ENCODE measurements around the gene CPLANE2.
"Not testable (repeated sequence)": the region's sequence is repeated elsewhere in the genome, so short reads cannot be mapped to it uniquely, and the experiment has no call there.

Gene CPLANE2, protein sequence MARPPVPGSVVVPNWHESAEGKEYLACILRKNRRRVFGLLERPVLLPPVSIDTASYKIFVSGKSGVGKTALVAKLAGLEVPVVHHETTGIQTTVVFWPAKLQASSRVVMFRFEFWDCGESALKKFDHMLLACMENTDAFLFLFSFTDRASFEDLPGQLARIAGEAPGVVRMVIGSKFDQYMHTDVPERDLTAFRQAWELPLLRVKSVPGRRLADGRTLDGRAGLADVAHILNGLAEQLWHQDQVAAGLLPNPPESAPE

DNA sequence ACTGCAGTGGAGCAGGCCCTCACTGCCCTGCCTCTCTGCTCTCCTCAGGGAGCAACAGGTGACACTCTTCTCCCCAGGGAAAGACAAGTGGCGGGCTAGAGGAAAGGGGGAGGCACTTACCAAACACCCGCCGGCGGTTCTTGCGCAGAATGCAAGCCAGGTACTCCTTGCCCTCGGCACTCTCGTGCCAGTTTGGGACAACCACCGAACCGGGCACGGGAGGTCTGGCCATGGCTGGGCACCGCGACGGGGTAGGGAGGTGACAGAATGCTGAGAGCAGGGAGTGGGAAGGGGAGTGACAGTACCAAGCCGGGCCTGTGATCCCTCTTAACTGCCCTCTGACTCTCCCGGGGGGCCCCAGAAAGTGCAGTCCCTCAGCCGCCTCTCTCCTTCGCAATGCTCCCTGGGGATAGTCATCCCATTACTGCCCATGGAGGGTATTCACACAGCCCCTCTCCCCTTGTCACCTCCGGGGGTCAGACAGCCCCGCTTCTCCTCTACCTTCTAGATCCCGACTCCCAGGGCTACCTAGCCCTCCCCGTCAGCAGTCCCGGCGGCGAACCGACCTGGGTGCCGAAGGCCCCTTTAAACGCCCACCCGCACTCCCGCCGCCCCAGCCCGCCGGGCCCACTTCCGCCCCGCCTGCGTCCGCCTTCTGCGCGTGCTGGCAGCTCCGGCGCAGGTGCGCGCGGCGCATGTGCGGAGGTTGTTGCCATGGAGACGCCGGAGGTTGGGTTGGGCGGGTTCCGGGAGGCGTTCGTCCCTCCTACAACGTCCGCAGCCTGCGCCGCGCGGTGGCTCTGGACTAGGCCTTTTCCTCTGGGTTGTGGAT is at the start of gene CPLANE2:
TSS of gene CPLANE2 (minus strand) at position 673 of the 832 bp plus-strand sequence. CDS start at position 232, 441 bp downstream.
- DNase-seq (ENCODE audit: low read depth in 2 of 2), result peak; percentile 94 to 96

DNA sequence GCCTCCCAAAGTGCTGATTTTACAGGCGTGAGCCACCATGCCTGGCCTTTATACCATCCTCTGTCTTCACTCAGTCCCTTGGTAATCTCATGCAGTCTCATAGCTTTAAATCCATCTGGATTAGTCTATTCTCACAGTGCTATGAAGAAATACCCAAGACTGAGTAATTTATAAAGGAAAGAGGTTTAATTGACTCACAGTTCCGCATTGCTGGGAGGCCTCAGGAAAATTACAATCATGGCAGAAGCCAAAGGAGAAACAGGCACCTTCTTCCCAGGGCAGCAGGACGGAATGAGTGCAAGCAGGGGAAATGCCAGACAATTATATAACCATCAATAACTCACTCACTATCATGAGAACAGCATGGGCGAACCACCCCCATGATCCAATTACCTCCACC is 49.1 kb upstream of the CPLANE2 start:
- DNase-seq (ENCODE audit: low read depth in 2 of 2), result no peak

DNA sequence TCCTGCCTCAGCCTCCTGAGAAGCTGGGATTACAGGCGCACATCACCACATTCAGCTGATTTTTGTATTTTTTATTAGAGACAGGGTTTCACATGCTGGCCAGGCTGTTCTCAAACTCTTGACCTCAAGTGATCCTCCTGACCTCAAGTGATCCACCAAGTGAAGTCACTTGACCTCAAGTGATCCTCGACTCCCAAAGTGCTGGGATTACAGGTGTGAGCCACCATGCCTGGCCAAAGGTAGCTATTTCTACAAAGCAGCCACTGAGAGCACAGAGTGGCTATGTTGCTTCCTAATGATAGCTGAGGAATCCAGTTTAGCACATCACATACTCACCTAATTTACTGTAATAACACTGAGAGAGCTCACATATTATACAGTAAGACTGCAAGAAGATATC is 44.8 kb upstream of the CPLANE2 start:
- no peak for DNase-seq (ENCODE audit: low read depth in 2 of 2)

DNA sequence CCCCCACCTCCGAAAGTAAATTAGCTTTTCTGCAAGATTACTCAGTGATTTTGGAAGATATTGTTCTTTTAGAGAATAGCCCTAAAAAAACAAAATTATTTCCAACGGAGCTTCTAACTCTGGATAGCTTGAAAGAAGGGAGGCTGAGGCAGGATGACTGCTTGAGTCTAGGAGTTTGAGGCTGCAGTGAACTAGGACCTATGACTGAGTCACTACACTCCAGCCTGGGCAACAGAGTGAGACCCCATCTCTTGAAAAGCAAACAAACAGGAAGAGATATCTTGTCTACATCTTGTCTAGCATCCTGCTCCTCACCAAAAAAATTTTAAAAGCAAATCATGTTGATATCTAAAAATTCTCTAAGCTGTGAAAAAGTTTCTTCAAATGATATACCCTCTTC is 42.2 kb upstream of the CPLANE2 start:
- DNase-seq (ENCODE audit: low read depth in 2 of 2), result no peak

DNA sequence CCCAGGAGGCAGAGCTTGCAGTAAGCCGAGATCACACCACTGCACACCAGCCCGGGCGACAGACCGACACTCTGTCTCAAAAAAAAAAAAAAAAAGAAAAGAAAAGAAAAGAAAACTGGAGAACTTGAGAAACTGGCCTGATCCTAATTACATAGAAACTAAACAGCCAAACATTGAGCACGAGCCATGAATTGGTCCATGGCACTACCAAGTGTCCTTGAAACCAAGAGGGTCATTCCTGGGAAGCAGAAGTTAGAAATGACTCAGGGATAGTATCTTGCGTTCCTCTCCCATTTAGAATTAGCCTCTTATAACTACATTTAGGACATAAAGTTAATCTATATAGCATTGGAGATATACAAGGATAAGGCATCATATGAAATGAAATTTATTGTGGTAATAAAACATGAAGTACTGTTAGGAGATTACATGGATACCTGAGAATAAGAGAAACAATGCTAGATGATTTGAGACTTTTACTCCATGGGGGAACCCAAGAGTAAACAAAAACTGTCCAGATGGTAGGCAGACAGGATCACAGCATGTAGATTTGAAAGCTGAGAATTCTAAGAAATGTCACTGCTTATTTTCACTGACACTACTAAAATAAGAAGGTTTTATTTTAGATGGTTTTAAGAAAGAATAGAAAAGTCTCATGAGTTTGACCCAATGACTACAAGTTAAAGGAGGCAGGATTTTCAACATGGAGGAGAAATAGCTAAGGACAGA is 39.5 kb upstream of the CPLANE2 start:
- DNase-seq (ENCODE audit: low read depth in 2 of 2), result no peak

DNA sequence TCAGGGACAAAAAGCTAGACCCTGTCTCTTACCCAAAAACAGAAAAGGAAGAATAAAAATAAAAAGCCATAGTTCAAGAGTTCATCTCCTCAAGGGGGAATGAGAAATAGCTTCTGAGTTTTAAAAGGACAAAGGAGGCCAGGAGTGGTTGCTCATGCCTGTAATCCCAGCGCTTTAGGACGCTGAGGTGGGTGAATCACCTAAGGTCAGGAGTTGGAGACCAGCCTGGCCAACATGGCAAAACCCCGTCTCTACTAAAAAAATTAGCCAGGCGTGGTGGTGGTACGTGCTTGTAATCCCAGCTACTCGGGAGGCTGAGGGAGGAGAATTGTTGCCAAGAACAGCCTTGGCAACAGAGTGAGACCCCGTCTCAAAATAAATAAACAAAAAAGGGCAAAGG is 38.6 kb upstream of the CPLANE2 start:
- DNase-seq (ENCODE audit: low read depth in 2 of 2), result no peak

DNA sequence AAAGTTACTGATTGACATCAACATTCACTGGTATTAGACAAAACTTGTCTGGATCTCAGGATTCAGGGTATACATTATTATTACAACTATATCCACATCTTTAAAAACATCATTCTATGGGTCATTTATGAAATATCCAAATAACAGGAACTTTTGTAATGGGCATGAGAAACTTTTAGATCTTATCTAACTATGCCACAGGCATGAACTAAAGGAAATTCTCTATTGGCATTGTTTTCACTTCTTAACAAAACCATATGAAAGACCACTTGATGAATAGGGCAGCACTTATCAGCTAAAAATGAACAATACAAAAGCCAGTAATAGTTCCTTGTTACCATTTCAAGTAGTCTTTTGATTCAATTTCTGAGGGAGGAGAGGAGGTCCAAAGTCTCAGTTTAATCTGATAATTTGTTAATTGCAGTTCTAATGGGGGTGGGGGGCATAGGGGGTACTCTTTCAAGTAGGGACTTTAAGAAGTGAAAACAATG is 30.8 kb upstream of the CPLANE2 start:
- DNase-seq (ENCODE audit: low read depth in 2 of 2), result no peak

DNA sequence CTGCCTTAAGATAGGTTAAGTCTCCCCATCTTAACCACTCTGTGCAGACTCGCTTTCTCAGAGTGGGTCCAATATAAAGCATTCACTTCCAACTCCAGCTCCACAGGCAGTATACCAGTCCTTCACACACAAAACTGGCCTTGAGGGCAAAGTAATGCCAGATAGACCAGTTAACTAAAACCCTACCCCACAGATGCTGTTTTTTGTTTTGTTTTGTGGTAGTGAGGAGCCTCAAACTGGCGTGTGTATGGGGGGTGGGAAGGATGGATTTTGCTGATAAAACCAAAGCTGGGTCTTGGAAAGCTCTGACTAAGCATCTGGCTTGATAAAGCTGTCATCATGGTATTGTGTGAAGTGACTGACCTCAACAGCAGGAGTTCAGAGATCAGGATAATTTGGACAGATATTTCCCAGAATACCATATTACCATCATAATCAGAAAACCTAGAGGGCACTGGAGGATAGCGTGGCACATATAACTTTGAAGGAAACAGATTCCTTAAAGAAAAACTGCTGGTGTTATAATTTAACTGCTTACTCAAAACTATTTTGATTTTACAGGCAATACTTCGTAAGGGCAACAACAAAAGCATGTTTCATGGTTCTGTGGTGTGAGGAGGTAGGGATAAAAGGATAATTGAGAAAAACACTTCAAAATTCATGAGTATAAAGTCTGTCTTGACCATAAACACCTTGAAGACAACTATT is 29.6 kb upstream of the CPLANE2 start:
- no peak for DNase-seq (ENCODE audit: low read depth in 2 of 2)

DNA sequence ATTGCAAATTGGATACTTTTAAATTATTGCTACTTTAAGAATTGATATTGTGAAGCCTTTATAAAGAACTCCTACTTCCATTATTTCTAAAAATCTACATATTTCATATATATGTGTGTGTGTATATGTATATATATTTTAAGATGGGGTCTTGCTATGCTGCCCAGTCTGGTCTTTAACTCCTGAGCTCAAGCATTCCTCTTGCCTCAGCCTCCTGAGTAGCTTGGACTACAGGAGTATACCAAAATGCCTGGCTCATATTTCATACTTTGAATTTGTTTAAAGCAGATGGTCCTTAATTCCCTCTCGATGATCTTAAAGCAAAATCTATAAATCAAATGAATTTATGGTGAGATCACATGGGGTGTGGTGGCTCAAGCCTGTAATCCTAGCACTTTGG is 25.1 kb upstream of the CPLANE2 start:
- no peak for DNase-seq (ENCODE audit: low read depth in 2 of 2)

DNA sequence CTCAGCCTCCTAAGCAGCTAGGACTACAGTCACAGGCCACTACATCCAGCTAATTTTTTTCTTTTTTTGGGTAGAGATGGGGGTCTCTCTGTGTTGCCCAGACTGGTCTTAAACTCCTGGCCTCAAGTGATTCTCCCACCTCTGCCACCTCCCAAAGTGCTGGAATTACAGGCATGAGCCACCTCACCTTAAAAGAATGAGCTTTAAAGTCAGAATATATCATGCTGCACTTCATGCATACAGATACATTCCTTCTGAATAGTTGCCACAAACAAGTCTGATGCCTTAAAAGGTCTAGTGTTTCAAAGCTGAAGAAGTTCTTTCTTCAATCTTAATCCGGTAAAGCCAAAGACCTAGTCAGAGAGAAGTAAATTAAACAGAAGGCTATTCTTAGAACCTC is 23.8 kb upstream of the CPLANE2 start:
- no peak for DNase-seq (ENCODE audit: low read depth in 2 of 2)

DNA sequence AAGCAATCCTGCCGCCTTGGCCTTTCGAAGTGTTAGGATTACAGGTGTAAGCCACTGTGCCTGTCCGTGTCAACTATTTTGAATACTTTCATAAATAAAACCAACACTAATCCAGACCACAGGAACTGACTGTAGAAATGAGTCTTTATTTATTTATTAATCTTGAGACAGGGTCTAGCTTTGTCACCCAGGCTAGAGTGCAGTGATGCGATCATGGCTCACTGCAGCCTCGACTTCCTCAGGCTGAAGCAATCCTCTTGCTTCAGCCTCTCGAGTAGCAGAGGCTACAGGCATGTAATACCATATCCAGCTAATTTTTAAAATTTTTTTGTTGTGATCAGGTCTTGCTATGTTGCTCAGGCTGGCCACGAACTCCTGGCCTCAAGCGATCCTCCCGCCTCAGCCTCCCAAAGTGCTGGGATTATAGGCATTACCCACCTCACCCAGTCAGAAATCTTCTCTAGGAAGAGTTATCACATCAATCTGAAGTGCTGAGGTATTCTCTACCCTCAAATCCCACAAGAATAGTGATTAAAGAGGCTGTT is 21.7 kb upstream of the CPLANE2 start:
- DNase-seq (ENCODE audit: low read depth in 2 of 2), result no peak

DNA sequence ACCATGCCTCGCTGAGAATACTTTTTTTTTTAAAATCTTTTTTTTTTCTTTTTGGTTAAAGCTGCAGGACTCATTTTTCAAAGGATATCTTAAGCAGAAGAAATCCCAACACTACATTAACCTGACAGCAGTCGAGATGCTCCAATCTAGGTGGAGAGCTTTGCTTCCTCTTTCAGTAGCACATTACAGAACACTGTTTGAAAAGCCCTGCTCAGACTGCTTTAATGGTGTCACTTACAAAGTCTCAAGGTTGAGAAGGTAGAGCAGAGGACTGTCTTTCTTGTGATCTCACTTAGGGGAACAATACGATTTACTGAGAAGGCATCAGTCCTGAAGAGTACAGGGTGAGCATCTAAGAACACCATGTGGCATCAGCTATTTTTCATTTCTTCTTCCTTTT is 21.0 kb upstream of the CPLANE2 start:
- DNase-seq (ENCODE audit: low read depth in 2 of 2), result no peak

DNA sequence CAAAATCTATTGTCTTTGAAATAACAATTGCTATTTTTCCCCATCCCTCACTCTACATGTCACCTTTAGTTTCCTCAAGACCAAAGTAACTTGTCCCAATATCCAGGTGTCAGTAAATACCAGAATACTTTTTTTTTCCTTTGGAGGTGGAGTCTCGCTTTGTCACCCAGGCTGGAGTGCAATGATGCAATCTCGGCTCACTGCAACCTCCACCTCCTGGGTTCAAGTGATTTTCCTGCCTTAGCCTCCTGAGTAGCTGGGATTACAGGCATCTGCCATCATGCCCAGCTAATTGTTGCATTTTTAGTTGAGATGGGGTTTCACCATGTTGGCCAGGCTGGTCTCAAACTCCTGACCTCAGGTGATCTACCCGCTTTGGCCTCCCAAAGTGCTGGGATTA is 20.6 kb upstream of the CPLANE2 start:
- not testable (repeated sequence) for DNase-seq (ENCODE audit: low read depth in 2 of 2)

DNA sequence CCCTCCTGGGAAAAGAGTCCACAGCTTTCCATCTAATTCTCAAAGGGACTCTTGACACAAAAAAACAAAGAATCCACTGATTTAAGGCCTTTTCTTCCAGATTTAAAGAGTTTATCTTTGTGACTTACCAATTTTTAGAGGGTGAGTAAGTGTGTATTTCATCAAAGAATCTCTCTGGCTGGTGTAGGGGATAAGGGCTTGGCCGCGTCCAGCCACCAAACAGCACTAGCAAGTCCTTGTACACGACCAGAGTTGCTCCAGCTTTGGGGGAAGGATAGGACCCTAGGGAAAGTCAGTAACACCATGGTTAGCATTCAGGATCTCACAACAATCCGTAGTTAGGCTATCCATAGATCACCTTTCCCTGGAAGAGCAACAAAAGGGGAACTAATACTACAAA is 19.5 kb upstream of the CPLANE2 start:
- DNase-seq (ENCODE audit: low read depth in 2 of 2), result no peak

DNA sequence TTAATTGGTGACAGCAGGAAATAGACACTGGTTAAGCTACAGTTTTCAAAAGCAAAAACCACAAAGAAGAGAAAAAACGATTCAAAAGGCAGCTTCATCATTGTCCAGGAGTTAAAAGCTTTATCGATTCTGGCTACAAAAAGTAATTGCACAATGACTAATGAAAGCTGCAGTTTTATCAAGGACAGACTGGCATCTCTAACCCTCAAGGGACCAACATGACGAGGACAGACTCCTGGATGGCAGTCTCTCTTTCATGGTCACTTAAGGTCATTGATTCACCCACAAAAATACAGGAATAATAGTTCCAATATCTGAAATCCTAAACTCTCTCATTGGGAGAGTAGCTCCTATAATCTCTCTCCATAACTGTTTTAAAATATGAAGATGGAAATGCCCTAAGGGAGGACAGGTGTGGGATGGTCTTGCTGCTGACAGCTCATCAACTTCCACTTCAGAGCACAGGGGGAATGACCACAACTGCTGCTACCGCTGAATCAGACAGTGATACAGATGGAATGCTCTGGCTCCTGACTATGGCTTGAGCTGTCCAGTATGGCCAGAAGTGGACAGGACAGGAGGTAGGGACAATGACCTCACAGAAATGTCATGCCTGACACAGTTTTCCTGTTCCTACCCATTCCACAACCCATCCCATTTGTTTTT is 17.4 kb upstream of the CPLANE2 start:
- DNase-seq (ENCODE audit: low read depth in 2 of 2), result no peak

DNA sequence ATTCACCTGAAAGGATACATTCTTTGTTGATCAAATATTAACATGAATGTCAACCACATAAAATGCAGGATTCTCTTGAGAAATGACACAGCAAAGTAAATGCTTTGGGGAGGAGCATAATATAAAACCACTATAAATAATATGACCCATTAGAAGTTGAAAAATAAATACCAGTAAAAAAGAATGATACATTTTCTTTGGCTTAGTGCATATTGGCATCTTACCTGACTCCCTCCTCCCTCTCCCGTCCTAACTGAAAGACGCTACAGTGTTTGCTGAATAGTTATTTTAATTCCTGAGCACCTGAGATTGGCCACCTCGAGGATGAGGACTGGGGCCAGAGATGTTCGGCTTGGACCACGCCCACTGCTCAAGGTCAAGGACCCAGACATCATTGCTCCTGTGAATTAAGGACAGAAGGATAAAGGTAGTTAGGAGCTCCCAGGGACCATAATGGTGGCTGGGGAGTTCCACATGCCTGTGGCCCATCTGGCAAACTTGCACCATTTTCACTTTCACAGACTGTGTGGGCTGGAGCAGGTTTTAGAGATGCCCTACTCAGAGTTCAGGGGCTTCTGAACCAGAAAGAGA is 16.4 kb upstream of the CPLANE2 start:
- no peak for DNase-seq (ENCODE audit: low read depth in 2 of 2)

DNA sequence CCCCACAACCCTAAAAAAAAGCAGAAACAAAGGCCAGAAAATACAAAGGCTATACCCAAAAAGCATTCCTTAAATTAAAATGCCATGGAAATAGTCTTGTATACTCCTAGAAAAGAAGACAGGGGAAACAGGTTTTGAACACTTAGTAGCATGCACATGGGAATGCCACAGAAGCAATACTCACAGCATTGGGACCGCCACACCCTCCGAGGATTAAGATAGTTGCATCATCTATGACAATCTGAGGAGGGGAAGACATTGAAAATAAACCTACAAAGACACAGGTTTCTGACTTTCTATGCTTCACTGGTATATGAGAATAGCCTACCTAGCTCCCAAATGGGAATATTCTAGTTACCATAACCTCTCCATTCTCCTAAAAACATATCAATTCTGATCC is 15.9 kb upstream of the CPLANE2 start:
- DNase-seq (ENCODE audit: low read depth in 2 of 2), result no peak

DNA sequence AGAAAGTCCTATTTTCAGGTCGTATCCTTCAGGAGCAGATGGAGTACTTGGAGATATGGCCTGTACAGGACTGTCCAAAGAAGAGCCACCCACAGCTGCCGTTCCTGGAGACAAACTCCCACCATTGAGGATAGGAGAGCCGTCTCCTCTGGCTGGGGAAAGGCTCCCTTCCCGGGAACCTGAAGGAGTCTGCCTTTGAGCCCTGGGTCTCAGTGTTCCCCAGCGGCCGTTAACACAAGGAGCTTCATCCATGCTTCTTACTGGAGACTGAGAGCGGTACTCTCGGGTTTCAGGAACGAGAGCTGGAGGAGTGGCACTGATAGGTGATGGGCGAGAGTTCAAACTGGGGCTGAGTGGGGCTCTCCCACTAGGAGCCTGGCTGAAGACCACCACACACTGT is 14.4 kb upstream of the CPLANE2 start:
- DNase-seq (ENCODE audit: low read depth in 2 of 2), result no peak

DNA sequence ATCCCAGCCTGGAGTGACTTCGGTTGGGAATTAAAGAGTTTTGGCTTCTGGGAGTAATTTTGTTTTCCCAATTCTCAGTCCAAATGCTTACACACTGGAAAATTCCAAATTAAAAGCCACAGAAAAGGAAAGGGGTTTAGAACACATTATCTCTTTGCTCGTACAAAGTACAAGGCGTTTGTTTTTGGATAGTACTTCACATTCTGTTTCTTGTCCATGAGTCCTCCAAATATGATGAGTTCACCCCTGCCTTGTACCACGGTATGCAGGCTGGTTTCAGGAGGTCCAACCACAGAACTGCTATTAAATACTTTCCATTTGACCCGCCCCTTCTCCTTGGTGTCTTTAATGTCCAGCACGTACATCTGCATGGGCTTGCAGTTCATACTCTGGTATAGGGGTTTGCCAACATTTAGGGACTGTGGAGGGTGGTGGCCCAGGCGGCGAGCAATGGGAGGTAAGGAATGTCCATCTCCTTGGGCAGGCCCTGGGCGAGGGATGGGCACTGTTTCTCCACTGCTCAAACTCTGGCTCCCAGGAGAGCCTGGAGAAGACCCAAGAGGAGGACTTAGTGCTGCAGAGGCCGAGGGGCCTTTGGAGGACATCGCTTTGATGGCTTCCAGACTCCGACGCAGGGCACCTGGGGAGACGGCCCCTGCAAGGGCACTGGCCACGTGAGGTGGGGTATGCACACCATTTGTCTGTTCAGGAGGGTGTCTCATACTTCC is 13.7 kb upstream of the CPLANE2 start:
- no peak for DNase-seq (ENCODE audit: low read depth in 2 of 2)

Measured in activated CD4-positive, alpha-beta T cell treated with anti-CD3 and anti-CD28 coated beads for 24 hours (primary cell).